NCI-H526 treated with DMSO at 0.1 percent for 48 hours (cell line): Measurements from ENCODE around the gene DGKB.

Experiments
- DNase-seq: peaks from one replicate; lab custom pipeline; 2025; lab: John Stamatoyannopoulos, UW

DGKB gene

DNA sequence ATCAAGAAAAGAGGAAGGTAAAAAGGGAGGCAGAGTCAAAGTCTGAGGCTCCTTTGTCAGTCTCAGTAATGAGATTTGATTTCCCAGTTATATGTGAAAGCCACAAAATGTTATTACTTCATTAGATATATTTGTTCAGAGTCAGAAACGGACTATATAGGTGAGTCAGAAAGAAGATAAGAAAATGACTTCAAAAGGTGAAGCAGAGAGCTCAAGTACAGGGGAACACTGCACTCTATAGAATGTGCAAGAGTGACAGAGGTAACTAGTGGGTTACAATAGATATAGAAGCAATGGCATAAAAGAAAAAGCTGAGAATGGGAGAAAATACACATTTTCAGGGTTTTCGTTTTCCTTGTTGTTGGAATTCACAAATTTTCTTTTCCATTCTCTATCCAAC is 43.3 kb downstream of the DGKB start:
- no peak for DNase-seq

GRCh38 chr7:14858866-14859265 is 43.7 kb downstream of the DGKB start:
- DNase-seq = no peak

- no peak for DNase-seq
Observed at GRCh38 chr7:14858410-14858809, 44.1 kb downstream of the DGKB start.

- DNase-seq = no peak
Observed at GRCh38 chr7:14855033-14855794, 47.3 kb downstream of the DGKB start.

DNA sequence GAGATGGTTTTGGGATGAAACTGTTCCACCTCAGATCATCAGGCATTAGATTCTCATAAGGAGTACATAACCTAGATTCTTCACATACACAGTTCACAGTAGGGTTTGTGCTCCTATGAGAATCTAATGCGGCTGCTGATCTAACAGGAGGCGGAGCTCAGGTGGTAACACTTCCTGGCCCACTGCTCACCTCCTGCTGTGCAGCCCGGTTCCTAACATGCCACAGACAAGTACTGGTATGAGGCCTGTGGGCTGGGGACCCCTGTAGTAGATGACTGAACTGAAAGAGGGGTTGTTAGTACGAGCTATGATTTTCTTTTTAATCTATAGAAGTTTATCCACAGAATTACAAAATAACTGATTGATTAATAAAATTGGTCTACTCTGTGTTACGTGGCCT is 48.1 kb downstream of the DGKB start:
- DNase-seq = no peak

- DNase-seq = no peak
Observed at GRCh38 chr7:14851610-14852009, 50.9 kb downstream of the DGKB start.

- no peak for DNase-seq
Observed at GRCh38 chr7:14850039-14850438, 52.5 kb downstream of the DGKB start.

- DNase-seq = no peak
Observed at GRCh38 chr7:14846405-14846804, 56.1 kb downstream of the DGKB start.

DNA sequence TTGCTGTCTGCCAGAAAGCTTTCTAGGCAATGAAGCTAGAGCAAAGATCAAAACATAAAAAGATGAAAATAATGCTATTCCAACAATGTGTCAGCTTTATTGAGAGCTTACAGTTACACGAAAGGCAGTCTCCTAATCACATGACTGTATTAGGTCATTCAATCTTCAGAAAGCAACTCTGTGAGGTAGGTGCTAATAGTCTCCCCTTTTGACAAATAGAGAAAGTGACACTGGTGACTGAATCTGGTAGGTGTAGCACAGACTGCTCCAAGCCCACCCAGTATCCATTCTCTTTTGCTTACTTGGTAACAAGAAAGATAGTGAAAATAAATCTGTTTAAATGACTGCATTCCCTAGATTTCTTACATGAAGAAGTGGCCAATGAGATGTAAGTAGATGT is 58.8 kb downstream of the DGKB start:
- DNase-seq = no peak

DNA sequence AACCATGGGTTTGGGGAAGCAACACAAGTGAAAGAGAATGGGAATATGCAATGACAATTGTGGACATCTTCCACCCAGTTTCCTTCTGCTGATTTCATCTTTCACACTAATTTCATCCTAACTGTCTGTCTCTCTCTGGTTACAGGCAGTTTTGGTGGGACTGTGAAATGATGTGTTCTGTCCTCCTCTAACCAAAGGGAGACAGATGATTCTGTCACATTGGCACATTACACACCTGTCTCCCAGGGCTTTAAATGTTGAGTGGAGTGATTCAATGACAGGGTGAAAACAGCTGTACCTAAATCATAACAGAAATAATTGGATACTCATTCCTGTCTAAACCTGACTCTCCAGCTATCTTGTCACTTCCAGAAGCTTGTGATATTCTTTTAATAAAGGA is 60.0 kb downstream of the DGKB start:
- DNase-seq = no peak

- no peak for DNase-seq
Observed at GRCh38 chr7:14841869-14842268, 60.7 kb downstream of the DGKB start.

DNA sequence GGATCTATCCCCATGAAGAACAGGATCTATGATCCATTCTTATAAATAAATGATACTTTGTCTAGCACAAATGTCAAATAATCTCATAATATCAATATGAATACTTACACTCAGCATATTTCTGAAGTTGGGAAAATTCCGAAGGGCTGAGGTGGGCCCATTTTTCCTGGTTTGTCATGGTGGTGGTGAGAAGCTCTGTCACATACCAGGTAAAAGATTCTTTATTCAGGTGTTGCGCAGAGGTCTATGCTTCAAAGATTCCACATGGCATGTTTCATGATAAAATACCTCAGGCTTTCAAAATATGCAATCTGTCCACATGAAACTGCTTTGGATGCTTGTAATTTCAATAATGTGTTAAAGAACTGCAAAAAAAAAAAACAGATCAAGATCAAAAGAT is 61.5 kb downstream of the DGKB start:
- no peak for DNase-seq

- no peak for DNase-seq
Observed at GRCh38 chr7:14839307-14839706, 63.2 kb downstream of the DGKB start.

GRCh38 chr7:14837216-14837615 is 65.3 kb downstream of the DGKB start:
- no peak for DNase-seq

DNA sequence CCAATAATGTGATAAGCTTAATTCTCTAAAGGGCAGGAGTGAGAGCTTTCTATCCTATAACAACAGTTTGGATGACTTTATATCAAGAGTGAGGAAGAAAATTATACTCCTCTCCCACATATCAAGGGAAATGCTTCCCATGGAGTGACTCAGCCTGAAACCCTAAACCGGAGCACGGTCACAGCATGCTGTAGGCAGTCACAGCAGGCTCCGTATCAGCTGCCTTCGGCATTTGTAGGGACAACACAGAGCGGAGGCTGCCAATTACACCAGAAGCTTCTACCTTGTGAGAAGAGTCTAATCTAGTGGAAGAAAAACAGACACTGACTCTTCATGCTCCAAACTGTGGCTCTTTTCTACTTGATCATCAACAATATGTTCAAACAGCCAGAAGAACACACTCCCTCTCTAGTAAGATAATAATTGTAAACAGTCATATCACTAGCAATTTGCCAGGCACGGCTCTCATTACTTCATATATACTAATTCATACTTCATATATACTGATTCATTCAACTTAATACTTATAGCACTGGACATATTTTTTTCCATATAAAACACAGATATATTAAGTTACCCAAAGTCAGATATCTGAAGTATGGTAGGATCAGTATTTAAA is 65.9 kb downstream of the DGKB start:
- no peak for DNase-seq

GRCh38 chr7:14836006-14836405 is 66.5 kb downstream of the DGKB start:
- no peak for DNase-seq

DNA sequence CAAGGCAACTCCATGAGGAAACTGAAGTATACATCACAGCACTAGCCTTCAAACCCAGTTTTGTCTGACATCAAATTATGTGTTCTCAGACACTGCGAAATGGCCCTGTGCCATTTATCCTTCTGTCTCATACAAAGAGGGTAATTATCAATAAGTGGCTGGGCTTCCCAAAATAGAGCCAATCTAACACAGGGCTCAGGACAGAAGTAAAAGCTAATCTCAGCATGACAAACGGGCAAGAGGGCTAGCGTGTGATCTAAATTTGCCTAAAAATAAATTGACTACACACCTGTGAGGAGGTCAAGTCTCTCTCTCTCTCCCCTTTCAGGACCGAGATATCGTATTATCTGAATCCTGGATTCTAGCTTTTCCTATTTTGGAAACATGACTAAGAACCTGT is 67.2 kb downstream of the DGKB start:
- no peak for DNase-seq

DNA sequence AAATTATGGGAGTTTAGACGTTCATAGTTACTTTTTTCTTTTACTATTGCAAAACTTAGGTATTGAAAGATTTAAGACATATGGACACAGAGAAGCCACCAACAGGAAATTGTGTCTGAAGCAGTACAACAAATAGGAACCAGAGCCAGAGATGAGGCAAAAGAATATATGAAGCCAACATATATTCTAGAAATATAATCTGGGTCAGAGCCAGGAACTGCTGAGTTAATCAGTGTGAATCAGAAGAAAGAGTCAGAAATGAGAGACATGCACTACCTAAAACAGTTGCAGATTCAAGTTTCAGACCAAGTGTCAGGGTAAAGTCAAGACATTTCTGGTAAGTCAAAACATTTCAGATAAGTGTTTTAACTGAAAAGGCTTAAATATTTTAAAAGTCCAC is 67.7 kb downstream of the DGKB start:
- DNase-seq = no peak

DNA sequence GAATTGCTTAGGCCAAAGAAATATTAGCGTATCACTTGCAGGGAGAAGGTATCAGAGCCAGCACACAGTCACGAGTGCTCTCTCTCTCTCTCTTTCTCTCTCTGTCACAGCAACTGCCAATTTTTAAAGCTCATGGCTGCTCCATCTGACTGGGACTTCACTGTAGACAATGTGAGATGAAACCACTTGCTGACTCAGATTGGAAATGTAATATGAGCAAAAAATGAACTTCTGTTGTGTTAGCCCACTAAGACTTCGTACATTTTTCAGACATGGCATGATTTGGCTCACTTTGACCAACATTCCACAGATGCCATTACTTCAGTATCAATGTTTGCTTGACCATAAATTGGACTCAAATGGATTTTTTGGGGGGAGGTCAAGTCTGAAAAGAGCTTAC is 68.1 kb downstream of the DGKB start:
- no peak for DNase-seq

GRCh38 chr7:14833707-14834106 is 68.8 kb downstream of the DGKB start:
- DNase-seq = no peak

DNA sequence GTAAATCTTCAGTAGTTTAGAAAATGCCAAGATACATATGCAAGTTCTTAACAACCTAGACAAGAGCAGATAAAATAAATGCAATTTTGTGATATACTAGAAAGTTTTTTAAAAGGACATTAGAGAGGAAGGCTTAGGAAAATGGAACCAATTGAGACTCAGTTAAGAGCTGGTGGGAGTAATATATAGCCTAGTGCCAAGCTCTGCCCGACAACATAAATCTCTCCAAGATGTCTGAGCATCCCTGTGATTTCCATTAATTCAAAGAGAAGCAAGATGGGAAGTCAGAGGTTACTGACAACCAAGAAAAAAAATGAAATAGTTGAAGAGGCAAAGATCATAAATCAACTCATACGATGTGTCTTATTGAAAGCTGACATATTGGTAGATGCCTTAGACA is 74.5 kb downstream of the DGKB start:
- DNase-seq = no peak

DNA sequence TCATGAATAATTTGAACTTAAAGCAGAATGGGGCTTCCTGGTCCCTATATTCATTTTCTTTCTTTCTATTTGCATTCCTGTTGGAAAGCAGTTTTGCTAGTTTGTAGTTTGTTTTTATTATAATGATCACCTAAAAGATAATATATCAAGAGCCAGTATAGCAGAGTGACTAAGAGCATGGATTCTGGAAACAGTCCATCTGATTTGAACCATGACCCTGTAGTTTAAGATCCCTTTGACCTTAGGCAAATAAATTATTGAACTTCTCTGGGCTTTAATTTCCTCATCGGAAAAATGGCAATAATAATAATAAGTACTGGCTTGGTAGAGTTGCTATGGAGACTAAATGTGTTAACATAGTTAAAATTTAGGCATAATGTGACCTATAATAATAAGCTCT is 76.1 kb downstream of the DGKB start:
- DNase-seq = no peak

DNA sequence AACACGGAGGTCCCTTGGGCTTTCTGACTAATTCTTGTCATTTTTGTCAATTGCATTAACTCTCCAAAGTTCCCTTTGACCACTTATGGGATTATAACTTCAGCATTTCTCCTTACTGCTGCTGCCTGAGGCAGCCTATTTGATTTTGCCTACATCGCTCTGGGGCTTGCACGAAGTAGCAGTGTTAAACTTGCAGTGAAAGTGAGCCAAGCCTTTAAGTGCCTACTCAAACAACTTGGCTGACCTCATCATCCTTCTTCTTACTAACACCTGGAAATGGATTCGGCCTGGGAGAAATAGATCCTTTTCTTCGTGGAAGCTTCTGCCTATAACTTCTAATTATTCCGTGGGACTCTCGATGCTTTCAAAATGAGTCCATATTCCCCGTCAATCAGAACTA is 76.6 kb downstream of the DGKB start:
- no peak for DNase-seq

- no peak for DNase-seq
Observed at GRCh38 chr7:14822481-14822854, 80.1 kb downstream of the DGKB start.
